A549 (cell line): ENCODE data around the gene WWC1.
A peak's percentile ranks its signal among the peaks of the same experiment; 100 is the strongest.

ENCODE experiments used
- BHLHE40 ChIP-seq: IDR thresholded peaks from 2 replicates; pipeline ENCODE4 v1.6.1; 2012; ENCODE audit warnings: low read depth, low read length, inconsistent platforms
- CBX8 ChIP-seq: fragments of 200-600 bp; sonication (generic); IDR thresholded peaks from 2 replicates; pipeline ENCODE4 v1.6.1; 2016
- CTCF ChIP-seq: fragments of >200 bp; sonication (Bioruptor Twin); formaldehyde crosslinking; IDR thresholded peaks from 3 replicates; pipeline ENCODE4 v1.5.1; 2016
- ESRRA ChIP-seq: fragments of 150-350 bp; IDR thresholded peaks from 2 replicates; pipeline ENCODE4 v1.6.1; 2014; ENCODE audit warnings: mild to moderate bottlenecking, low read length, borderline replicate concordance
- FOSL2 ChIP-seq, 2 experiments: fragments of 450-650 bp in 1 of 2; fragments of >200 bp in 1 of 2; sonication (Bioruptor Twin) in 1 of 2; formaldehyde crosslinking; IDR thresholded peaks; 2 replicates each; pipeline versions ENCODE4 v1.5.0 to v1.6.1; 2016 to 2020; ENCODE audit warnings: mild to moderate bottlenecking in 1 of 2, moderate library complexity in 1 of 2
- MAX ChIP-seq: IDR thresholded peaks from 2 replicates; pipeline ENCODE4 v1.6.1; 2012
- NFE2L2 ChIP-seq: fragments of 150-350 bp; conservative IDR thresholded peaks from 2 replicates; pipeline ENCODE4 v1.6.1; 2014; ENCODE audit warnings: low read length
- PHF8 ChIP-seq: fragments of 200-600 bp; sonication (generic); IDR thresholded peaks from 2 replicates; pipeline ENCODE4 v1.6.1; 2016; ENCODE audit warnings: low read depth, mild to moderate bottlenecking, antibody characterized with exemption, moderate library complexity, borderline replicate concordance
- TF ChIP-seq, protein P1 (sequence below): fragments of 200-600 bp; sonication (generic); IDR thresholded peaks from 2 replicates; pipeline ENCODE4 v1.6.1; 2016; ENCODE audit warnings: antibody characterized with exemption, mild to moderate bottlenecking, moderate library complexity
- TF ChIP-seq, protein P2 (sequence below): fragments of 450-650 bp; IDR thresholded peaks from 2 replicates; pipeline ENCODE4 v1.6.1; 2014; ENCODE audit warnings: antibody characterized with exemption

- TF ChIP-seq CTCF (peak; percentile 58), NFE2L2 (no peak), ESRRA (no peak), PHF8 (no peak), BHLHE40 (no peak), CBX8 (no peak), FOSL2 (IDR thresholded peaks at IDR 0.05) (no peak), FOSL2 (CRISPR knock-in tag; IDR thresholded peaks at IDR 0.05) (no peak), MAX (no peak)
- TF ChIP-seq, protein P1, sequence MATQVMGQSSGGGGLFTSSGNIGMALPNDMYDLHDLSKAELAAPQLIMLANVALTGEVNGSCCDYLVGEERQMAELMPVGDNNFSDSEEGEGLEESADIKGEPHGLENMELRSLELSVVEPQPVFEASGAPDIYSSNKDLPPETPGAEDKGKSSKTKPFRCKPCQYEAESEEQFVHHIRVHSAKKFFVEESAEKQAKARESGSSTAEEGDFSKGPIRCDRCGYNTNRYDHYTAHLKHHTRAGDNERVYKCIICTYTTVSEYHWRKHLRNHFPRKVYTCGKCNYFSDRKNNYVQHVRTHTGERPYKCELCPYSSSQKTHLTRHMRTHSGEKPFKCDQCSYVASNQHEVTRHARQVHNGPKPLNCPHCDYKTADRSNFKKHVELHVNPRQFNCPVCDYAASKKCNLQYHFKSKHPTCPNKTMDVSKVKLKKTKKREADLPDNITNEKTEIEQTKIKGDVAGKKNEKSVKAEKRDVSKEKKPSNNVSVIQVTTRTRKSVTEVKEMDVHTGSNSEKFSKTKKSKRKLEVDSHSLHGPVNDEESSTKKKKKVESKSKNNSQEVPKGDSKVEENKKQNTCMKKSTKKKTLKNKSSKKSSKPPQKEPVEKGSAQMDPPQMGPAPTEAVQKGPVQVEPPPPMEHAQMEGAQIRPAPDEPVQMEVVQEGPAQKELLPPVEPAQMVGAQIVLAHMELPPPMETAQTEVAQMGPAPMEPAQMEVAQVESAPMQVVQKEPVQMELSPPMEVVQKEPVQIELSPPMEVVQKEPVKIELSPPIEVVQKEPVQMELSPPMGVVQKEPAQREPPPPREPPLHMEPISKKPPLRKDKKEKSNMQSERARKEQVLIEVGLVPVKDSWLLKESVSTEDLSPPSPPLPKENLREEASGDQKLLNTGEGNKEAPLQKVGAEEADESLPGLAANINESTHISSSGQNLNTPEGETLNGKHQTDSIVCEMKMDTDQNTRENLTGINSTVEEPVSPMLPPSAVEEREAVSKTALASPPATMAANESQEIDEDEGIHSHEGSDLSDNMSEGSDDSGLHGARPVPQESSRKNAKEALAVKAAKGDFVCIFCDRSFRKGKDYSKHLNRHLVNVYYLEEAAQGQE = no peak
- TF ChIP-seq, protein P2, sequence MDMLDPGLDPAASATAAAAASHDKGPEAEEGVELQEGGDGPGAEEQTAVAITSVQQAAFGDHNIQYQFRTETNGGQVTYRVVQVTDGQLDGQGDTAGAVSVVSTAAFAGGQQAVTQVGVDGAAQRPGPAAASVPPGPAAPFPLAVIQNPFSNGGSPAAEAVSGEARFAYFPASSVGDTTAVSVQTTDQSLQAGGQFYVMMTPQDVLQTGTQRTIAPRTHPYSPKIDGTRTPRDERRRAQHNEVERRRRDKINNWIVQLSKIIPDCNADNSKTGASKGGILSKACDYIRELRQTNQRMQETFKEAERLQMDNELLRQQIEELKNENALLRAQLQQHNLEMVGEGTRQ = no peak
Observed at GRCh38 chr5:168365581-168366081, 74.2 kb downstream of the WWC1 start.
